ENCODE results near the gene FUT4. TPM values are rescaled to one million over a fixed set of nuclear protein-coding genes. Genes with fewer than 3 reads are reported as not detected.

FUT4 gene
- total RNA-seq, 4 donors from 2014 or later: 4.7 to 9.9 (median 8.9) TPM

- no peak for TF ChIP-seq CTCF (IDR thresholded peaks at IDR 0.05; ENCODE audit: low read depth)
Observed at GRCh38 chr11:94558932-94559331, 15.2 kb downstream of the FUT4 start.

- no peak for TF ChIP-seq CTCF (IDR thresholded peaks at IDR 0.05; ENCODE audit: low read depth)
Observed at GRCh38 chr11:94559361-94559760, 15.6 kb downstream of the FUT4 start.

- TF ChIP-seq CTCF (IDR thresholded peaks at IDR 0.05; ENCODE audit: low read depth): no peak
Observed at GRCh38 chr11:94560834-94561233, 17.1 kb downstream of the FUT4 start.

GRCh38 chr11:94563176-94563847, 19.6 kb downstream of the FUT4 start:
- no peak for TF ChIP-seq CTCF (IDR thresholded peaks at IDR 0.05; ENCODE audit: low read depth)

- no peak for TF ChIP-seq CTCF (IDR thresholded peaks at IDR 0.05; ENCODE audit: low read depth)
Observed at GRCh38 chr11:94563848-94564467, 20.2 kb downstream of the FUT4 start.

GRCh38 chr11:94567181-94567670, 23.5 kb downstream of the FUT4 start, which contains the start of gene PIWIL4:
Gene PIWIL4, plus strand, starts transcription at chr11:94567368. Its CDS starts 151 bp downstream, at chr11:94567519.
- TF ChIP-seq CTCF (IDR thresholded peaks at IDR 0.05; ENCODE audit: low read depth): no peak

GRCh38 chr11:94568200-94568599, 24.5 kb downstream of the FUT4 start:
- no peak for TF ChIP-seq CTCF (IDR thresholded peaks at IDR 0.05; ENCODE audit: low read depth)

Measured in subcutaneous adipose tissue (tissue), 4 donors.